CD4-positive, alpha-beta T cell treated with Interleukin-1 beta for 1 hour (primary cell): Measurements from ENCODE around the gene TOGARAM2.
A peak's percentile ranks its signal among the peaks of the same experiment; 100 is the strongest.

Source experiments
- DNase-seq, 2 donors: peaks; one replicate each; pipeline ENCODE4 v3.0.0-alpha.2; 2020 to 2022

TOGARAM2 gene

DNA sequence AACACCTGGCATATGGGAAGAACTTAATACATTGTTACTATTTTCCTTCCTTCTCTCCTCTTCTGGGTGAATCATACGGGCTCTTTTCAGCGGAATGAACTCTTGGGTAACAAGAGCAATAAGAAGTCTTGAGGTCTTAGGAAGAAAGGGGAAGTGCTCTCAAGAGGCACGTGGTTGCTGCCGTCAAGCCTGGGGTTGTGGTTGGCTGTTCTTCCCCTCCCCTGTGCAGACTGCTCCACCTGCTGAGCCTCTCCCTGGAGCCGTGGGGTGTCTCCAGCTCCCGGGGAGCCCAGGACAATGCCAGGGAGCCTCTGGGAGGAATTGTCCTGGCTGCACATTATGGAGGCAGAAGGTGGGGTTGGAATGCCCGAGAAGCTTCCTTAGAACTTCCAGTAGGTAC, 19.4 kb downstream of the TOGARAM2 start:
- peak; percentile 52 to 80 for DNase-seq

DNA sequence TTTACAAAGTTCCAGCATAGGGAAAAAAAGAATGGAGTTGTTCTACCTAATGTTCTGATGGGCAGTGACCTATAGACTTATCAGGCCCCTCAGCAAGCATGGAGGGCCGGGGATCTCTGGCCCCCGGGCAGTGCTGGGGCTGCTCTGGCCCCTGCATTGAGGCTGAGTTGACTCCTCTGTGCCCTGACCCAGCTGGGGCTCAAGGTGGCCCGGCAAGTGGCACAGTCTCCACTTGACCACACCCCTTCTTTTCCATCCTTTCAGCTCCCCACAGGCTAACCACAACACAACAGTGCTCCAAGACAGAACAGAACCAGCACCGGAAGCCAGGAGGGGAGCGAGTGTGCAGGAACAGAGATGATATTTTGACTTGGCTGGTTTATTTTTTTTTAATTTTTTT, 19.9 kb downstream of the TOGARAM2 start:
- DNase-seq = no peak

DNA sequence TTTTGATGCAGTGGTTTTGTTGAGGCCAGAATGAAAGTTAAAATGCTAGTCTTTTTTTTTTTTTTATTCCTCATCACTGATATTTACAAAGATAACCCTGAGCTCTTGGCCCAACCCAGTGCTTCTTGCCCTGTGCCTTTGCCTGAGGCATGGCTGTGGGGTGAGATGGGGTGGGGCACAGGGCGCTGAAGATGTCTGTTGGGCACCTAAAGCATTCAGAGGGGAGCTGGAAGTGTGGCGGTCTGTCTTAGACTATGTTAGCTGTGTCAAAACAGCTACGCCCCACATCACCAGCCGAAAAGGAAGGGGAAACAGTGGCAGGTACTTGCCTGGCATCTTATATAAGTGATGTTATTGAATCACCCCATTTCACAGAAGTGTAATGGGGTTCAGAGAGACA, 20.7 kb downstream of the TOGARAM2 start:
- DNase-seq = peak; percentile 9 to 41

DNA sequence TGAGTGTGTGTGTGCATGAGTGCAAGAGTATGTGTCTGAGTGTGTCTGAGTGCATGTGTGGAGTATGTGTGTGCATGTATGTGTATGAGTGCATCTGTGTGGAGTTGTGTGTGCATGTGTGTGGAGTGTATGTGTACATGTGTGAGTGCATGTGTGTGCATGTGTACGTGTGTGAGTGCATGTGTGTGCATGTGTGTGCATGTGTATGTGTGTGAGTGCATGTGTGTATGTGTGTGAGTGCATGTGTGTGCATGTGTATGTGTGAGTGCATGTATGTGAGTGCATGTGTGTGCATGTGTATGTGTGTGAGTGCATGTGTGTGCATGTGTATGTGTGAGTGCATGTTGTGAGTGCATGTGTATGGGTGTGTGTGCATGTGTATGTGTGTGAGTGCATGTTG, 23.7 kb downstream of the TOGARAM2 start:
- DNase-seq = no peak

DNA sequence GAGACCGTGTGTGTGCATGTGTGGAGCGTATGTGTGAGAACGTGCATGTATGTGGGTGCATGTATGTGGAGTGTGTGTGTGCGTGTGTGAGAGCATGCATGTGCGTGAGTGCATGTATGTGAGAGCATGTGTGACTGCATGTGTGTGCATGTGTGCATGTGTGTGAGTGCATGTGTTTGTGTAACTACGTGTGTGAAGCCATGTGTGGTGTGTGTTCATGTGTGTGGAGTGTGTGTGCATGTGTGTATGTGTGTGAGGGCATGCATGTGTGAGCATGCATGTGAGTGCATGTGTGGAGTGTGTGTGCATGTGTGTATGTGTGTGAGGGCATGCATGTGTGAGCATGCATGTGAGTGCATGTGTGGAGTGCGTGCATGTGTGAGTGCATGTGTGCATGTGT, 24.2 kb downstream of the TOGARAM2 start:
- DNase-seq = no peak

DNA sequence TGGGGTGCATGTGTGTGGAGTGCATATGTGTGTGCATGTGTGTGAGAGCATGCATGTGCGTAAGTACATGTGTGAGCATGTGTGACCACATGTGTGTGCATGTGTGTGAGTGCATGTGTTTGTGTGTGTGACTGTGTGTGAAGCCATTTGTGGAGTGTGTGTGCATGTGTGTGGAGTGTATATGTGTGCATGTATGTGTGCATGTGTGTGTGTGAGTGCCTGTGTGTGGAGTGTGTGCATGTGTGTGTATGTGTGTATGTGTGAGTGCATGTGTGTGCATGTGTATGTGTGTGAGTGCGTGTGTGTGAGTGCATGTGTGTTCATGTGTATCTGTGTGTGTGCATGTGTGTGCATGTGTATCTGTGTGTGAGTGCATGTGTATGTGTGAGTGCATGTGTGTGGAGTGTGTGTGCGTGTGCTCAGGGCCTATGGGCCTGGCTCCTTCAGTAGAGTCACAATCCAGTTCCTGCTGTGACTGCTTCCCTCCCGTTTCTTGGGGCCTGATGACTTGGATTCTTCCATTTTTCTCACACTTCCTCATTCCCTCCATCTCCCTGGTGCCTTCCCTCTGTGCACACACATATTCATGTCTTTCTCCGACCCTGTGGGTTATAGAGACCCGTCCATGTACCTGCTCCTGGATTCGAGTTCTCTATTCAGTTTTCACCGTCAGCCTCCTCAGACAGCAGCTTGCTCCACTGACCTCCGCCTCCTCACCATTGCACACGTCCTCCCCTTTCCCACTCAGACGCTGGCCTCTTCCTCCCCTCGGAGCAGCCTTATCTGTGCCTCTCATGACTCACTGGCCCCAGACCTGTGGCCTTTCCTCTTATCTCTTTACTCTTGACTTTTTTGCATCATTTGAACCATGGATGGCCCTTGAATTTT, 25.2 kb downstream of the TOGARAM2 start:
- no peak for DNase-seq

DNA sequence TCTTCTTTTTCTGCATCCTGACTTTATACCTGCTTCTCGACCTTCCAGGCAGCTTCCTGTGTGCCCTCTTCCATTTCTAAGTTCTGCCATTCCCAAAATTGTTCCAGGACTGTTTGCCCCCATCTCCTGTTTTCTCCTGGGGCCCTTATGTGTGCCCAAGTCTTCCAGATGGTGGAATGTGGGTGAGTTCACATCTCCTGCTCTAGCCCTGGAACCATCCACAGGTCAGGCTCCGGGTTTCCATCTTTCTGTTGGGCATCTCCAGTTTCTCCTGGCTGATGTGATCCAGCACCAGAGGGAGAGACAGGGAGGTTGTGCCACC, 25.8 kb downstream of the TOGARAM2 start:
- DNase-seq = no peak

DNA sequence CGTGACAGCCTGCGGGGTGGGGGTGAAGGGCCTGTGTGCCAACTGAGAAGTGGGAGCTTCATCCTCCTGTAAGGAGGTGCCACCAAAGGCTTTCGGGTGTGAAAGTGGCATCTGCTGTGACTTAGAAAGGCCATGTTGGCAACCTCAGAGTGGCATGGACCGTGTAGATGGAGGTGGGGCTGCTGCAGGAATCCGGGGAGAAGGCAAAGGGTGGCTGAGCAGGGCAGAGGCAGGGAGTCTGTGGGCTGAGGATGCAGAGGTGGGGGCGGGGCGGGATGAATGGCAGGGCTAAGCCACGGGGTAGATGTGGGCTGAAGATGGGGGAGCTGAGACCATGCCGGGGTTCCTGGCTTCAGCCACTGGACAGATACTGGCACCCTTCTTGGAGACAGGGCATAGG, 28.2 kb downstream of the TOGARAM2 start:
- DNase-seq = no peak

DNA sequence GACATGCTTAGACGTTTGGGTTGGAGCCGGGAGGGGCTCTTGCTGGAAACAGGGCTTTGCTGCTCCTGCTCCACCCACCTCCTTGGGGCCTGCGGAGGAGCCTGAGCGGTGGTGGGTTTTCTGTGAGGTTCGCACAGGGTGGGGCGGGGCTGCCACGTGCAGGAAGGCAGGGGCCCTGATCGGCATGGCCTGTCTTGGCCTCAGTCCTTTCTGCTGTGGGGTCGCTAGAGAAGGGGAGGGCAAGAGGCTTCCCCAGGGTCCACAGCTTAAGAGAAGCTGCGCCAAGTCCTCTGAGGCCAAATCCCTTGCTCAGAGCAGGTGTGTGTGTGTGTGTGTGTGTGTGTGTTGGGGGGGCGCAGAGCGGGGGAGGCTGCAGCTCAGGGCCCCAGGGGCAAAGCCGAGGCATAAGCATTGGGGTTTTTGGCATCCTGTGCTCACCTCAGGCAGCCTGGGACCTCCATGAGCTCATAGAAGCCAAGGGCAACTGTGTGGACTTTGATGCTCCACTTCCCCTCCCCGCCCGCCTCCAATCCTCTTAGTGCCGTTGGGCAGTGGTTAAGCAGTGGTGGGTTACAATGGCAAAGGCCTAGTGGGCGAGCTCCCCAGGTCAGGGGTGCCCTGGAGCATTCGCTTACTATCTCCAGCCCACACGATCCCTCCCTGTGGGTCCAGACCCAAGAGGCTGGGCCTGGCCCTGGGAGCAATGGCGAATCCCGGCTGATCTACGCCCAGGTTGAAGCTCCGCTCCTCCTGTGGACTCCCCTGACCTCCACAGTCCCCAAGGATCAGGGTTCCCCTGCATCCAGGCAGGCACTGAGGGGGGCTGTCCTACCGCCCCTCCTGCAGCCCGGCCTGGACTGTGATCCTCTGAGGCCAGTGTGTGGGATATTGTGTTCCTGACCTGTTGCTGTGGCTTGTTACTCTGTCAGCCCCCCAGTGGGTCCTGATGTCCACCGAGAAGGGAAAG, 28.9 kb downstream of the TOGARAM2 start:
- DNase-seq = peak; percentile 16 to 21

DNA sequence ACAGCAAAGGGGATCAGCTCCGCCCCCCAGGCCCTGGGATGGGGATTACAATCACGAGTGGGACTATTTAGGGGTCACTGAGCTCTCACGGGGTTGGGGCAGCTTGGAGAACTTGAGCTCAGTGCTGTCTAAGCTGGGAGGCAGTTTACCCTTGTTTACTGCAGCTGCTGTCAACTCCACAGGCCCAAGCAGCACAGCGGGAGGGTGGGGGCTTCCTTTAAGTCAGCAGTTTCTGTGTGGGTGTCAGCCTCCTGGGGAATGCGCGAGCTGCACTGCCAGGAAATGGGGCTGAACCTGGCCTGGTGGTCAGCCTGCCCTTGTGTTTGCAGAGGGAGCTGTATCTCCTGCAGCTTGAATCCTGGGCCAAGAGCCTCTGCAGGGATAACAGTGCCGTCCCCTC, 29.8 kb downstream of the TOGARAM2 start:
- DNase-seq = peak; percentile 57 to 64

DNA sequence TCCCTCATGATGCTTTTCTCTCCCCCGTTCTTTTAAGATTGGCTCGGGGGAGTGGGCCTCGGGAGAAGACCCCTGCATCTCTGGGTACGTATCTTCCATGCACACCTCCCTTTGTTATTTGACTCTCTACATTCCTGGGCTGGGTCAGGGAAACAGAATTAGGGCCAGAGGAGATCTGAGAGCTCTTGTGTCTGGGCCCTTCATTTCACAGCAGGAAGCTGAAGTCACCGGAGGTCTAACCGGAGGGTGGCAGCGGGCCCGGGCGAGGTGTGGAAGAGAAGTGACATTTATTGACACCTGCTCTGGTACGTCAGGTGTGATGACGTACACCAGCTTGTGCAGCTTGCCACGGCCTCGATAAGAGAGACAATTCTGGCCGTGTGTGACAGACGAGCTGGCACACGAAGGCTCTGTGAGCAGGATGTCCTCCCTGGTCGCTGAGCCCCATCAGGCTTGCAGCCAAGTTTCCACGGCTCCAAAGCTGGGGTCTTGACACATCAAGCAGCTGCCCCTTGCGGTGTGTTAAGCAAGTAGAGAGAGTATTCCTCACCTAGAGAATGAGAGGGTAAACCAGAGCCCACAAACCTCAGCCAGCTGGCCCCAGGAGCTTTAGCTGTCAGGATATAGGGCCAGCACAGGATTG, 30.4 kb downstream of the TOGARAM2 start:
- peak; percentile 83 to 86 for DNase-seq

DNA sequence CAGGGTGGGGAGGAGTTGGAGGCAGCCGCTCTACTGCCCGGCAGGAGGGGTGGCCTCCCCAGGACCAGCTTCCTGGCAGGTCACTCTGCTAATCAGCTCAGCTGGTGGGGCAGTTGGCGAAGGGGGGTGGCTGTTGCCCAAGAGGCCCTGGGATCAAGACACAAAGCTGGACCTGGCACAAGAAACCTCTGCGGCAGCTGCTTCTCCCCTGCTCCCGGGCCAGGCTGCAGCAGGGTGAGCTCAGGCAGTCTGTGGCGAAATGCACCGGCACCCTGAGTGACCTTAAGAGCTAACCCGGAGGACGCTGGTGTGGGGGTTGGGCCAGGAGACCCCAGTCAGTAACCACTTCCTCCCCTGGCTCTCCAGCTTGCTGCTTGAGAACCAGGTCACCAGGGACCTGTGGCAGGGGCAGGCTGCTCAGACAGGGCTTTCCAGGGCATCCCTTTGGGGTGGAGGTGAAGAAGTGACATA, 31.1 kb downstream of the TOGARAM2 start:
- peak; percentile 57 to 68 for DNase-seq

DNA sequence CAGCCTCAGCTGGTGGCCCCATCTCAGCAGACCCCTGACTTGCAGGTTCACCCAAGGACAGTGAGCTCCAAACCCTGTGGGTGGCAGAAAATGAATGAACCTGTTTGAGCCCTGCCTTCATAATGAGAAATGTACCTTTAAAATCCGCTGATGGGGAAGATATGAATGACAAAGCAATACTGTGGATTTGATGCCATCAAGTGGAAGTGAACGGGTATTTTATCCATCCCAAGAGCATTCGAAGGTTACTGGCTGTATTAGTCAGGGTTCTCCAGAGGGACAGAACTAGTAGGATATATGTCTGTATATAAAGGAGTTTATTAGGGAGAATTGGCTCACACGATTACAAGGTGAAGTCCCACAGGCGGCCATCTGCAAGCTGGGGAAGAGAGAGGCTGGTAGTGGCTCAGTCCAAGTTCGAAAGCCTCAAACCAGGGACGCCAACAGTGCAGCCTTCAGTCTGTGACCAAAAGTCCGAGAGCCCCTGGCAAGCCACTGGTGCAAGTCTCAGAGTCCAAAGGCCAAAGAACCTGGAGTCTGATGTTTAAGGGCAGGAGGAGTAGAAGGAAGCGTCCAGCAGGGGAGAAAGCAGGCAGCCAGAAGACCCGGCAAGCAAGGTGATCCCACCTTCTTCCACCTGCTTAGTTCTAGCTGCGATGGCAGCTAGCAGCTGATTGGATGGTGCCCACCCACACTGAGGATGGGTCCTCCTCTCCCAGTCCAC, 32.1 kb downstream of the TOGARAM2 start:
- DNase-seq = no peak

DNA sequence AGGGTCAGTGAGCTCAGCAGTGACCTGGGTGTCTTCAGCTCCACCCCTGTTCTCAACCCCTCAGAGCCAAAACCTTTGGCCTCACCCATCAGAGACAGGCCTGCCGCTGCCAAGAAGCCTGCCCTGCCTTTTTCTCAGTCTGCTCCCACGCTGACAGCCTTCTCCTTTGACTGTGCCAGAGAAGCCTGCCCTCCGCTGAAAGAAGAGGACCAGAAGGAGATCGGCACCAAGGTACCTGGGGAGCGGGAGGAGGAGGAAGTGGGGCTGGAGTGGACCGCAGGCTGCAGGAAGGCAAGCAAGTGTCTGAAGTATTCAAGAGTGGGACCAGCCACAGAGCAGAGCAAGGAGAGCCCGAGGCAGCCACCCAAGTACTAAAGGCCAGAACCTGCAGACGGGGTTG, 33.2 kb downstream of the TOGARAM2 start:
- no peak for DNase-seq

DNA sequence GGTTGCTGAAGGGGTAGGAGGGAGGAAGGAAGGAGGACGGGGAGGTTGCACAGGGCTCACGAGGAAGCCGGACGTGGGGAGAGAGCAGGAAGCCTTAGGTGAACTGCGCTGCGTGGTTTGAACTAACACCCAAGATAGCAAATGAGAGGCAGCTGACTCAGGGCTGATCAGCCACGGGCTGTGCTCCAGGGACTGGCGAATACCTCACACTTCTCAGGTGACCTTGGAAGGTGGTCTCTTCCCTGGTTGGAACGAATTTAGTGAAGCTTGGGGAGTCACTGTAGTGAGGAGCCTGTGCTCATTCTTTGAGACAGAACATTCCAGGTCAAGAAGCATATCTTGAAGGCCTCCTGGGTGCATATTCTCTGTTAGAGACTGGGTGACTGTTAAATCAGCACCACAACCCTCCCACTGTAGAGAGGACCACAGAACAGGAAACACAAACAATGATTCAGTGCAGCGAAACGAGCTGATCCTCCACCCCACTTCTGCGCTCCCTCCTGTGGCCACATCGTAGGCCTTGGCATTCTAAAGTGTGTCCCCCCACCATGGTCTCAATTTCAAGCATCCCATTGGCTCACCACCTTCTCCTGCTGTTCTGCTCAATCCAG, 33.8 kb downstream of the TOGARAM2 start:
- peak; percentile 63 to 71 for DNase-seq

DNA sequence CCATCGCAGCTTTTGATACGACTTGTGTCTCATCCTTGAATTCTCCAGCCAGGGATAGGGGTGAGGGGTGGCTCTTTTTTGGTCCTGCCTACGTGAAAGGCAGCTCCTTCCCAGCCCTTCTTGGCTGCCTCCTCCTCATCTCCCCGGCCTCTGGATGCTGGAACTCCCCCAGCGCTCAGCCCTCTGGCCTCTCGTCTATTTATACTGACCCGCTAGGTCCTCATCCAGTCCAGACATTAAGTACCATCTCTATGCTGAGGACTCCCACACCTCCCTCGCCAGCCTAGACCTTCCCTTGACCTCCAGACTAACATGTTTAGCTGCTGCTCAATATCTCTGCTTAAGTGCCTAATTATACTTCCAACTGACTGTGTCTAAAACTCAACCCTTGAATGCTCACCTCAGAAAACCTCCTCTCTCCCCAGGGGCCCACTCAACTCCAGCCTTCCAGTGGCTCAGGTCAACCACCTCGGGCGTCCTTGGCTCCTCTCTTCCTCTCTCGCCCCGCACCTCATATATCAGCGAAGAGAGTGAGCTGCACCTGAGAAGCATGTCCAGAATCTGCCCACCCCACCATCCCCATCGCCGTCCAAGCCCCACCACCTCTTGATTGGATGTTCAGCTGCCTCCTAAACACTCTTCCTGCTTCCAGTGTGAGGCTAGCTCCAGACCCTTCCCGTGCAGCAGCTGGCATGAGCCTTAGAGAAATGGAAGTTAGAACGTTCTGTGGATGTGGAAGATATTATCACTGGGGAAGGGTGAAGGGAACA, 34.8 kb downstream of the TOGARAM2 start:
- DNase-seq = no peak

DNA sequence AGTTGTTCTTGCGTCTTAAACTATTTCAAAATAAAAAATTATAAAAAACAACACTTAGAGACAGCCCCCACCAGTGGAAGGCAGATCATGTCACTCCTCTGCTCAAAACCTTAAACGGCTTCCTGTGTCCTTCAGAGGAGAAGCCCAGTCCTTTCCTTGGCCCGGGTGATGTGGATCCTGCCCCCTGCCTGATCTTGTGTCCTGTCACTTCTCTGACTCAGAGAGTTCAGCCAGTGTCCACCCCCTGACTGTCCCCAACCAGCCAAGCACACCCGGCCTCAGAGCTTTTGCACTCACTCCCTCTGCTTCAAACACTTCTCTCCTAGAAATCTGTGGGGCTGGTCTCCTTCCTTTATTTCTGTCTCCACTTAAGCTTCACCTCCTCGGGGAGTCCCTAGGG, 35.4 kb downstream of the TOGARAM2 start:
- DNase-seq = peak in 1 of 2 donors; percentile 18

DNA sequence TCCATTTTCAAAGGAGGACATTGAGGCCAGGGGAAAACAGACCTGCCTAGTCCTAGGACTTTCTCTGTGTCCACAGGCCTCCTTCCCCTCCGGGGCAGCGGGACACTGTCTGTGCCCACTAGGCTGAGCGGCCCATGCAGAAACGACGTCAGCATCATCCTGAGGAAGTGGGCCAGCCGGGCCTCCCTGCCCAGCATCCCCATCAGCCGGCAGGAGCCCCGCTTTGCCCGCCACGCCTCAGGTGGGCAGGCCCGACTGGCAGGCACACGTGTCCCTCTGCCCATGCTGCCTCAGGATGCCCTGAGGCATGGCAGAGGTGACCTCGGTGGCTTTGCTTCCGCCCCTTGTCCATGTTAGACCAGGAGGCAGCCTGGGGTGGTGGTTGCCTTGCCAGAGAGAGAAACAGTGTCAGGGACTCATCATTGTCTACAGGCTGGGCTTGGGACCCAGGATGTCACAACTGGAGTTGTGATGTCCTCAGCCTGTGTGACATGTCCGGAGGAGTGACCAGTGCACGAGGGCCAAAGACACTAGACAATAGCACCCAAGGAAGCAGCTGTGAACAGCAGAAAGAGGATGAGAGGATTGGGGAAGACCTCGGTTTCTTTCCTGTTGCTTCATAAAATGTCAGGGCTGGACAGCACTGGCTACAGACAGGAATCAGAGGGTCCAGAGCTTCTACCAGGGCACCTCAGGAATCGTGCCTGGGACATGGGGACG, 36.8 kb downstream of the TOGARAM2 start:
- no peak for DNase-seq

DNA sequence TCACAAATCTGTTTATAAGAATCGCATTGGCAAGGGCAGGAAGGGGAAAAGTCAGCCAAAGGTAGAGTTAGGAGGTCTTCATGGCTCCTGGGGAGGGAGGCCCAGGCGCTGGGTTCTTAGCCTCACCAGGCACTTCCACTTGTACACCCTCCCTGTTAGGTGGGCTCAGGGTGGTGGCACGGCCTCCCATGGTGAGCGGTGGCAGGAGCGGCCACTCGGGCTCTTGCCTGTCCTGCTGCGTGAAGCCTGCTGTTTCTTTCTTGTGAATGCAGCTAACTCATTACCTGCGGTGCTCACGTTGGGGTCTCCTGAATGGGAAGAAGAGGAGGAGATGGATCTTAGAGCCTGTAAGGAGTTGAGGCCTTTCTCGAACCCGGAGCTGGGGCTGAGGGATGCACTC, 40.8 kb downstream of the TOGARAM2 start:
- no peak for DNase-seq

DNA sequence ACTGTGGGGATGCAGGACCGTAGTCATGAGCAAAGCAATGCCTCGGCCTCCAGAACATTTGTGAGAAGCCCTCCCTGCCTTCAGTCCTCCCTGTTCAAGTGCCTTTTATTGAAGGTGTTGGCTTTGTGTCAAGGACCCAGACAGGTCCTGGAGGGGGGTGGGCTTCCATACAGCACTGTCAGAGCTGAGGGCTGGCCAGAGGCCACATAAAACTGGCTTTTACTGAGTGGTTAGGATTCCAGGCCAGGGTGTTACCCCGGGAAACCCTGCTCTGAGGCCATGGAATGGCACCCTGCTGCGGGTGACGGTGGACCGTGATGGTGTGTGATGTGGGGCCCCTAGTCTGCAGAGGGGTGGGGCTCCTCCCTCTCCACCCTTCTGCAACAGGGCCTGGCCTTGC, 41.6 kb downstream of the TOGARAM2 start:
- DNase-seq = no peak

DNA sequence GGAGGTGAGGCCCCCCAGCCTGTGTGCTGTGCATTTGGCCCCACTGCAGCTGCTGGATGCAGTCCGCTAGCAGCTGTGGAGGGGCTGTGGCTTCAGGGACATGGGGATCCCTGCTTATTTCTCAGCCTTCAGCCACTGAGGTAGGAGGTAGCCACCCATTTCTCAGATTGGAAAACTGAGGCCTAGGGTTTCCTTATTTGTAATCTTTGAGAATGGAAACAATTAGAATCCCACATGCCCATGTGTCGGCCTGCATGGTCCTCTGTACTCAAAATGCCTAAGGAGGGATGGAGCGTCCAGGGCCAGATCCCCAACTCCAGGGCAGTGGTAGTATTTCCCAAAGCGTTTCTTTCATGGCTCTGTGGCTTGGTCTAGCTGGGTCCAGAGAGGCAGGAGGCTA, 42.1 kb downstream of the TOGARAM2 start:
- no peak for DNase-seq
